PC-9 (cell line): ENCODE measurements around the gene TNFAIP3. TPM values are rescaled to one million over a fixed set of nuclear protein-coding genes. Genes with fewer than 3 reads are reported as not detected.

ENCODE experiments used
- Bru-seq: library from RNA; stranded (reverse); fragments of 400-500 nt; gene quantifications from one replicate; lab custom pipeline; 2021; lab: Mats Ljungman, UMichigan
- BruChase-seq, 2 experiments: library from RNA; stranded (reverse); fragments of 400-500 nt; gene quantifications; one replicate each; lab custom pipeline; 2021; lab: Mats Ljungman, UMichigan
- BruUV-seq: library from RNA; stranded (reverse); fragments of 400-500 nt; replicated peaks from 2 replicates; lab custom pipeline; 2021; lab: Mats Ljungman, UMichigan
- CTCF ChIA-PET: fragments of 300-600 bp; sonication (Branson Sonifier 250); formaldehyde crosslinking; loops from one replicate; lab custom pipeline; 2022; ENCODE audit warnings: antibody characterized with exemption; lab: Charles Lee
- POLR2A ChIA-PET: fragments of 300-600 bp; sonication (Branson Sonifier 250); formaldehyde crosslinking; loops from one replicate; lab custom pipeline; 2022; ENCODE audit warnings: antibody characterized with exemption; ENCODE audit not compliant: unreplicated experiment; lab: Charles Lee
- DNase-seq, 2 experiments: peaks; one replicate each; pipeline versions ENCODE4 v3.0.0 to v3.0.0-alpha.2; 2015 to 2022; ENCODE audit warnings: mixed read lengths in 1 of 2
- H2AFZ ChIP-seq: fragments of 200-600 bp; sonication (generic); 2 replicates; pipeline ENCODE4 v1.8.1; 2017; ENCODE audit warnings: antibody characterized with exemption
- H3F3A ChIP-seq: fragments of 200-600 bp; sonication (generic); 2 replicates; pipeline ENCODE4 v1.8.1; 2017; ENCODE audit warnings: antibody characterized with exemption, mild to moderate bottlenecking, low read depth; ENCODE audit not compliant: insufficient read depth
- H3K27ac ChIP-seq: fragments of 200-600 bp; sonication (generic); 2 replicates; pipeline ENCODE4 v1.6.1; 2016; ENCODE audit warnings: mixed run types
- H3K27me3 ChIP-seq: fragments of 200-600 bp; sonication (generic); 2 replicates; pipeline ENCODE4 v1.6.1; 2016; ENCODE audit warnings: low read depth, mixed run types; ENCODE audit not compliant: insufficient read depth
- H3K36me3 ChIP-seq: fragments of 200-600 bp; sonication (generic); 2 replicates; pipeline ENCODE4 v1.6.1; 2016; ENCODE audit warnings: low read depth, mixed run types
- H3K4me1 ChIP-seq: fragments of 200-600 bp; sonication (generic); replicated peaks from 2 replicates; pipeline ENCODE4 v1.6.1; 2016; ENCODE audit warnings: mixed run types; ENCODE audit not compliant: insufficient read depth
- H3K4me2 ChIP-seq: fragments of 200-600 bp; sonication (generic); 2 replicates; pipeline ENCODE4 v1.6.1; 2017; ENCODE audit warnings: mixed run types
- H3K4me3 ChIP-seq: fragments of 200-600 bp; sonication (generic); 2 replicates; pipeline ENCODE4 v1.6.1; 2016; ENCODE audit warnings: mixed run types
- H3K79me2 ChIP-seq: fragments of 200-600 bp; sonication (generic); 2 replicates; pipeline ENCODE4 v1.6.1; 2017; ENCODE audit warnings: low read depth, mixed run types
- H3K9me2 ChIP-seq: fragments of 200-600 bp; sonication (generic); 2 replicates; pipeline ENCODE4 v1.8.1; 2017; ENCODE audit warnings: mild to moderate bottlenecking; ENCODE audit not compliant: insufficient read depth
- H3K9me3 ChIP-seq: fragments of 200-600 bp; sonication (generic); 2 replicates; pipeline ENCODE4 v1.8.1; 2016; ENCODE audit warnings: low read depth; ENCODE audit not compliant: insufficient read depth
- H4K20me1 ChIP-seq: fragments of 200-600 bp; sonication (generic); 2 replicates; pipeline ENCODE4 v1.8.1; 2017; ENCODE audit not compliant: insufficient read depth
- EZH2 ChIP-seq: fragments of 200-600 bp; sonication (generic); IDR thresholded peaks from 2 replicates; pipeline ENCODE4 v1.8.0; 2017; ENCODE audit warnings: antibody characterized with exemption, low read depth
- intact Hi-C: fragments of 100-400 bp; cut with micrococcal nuclease; formaldehyde crosslinking; loops from one replicate; pipeline ENCODE4 v1.10.0; 2022; ENCODE audit not compliant: unreplicated experiment
- long read RNA-seq: library from polyadenylated mRNA; stranded (forward); transcript quantifications from one replicate; pipeline ENCODE4 v2.0.0, GENCODE V29; 2022
- total RNA-seq: library from RNA; stranded (reverse); gene quantifications from 2 replicates; pipeline ENCODE4 v1.2.3, GENCODE V29; 2021
- TF ChIP-seq, protein P1 (sequence below): fragments of 200-600 bp; sonication (generic); conservative IDR thresholded peaks from 2 replicates; pipeline ENCODE4 v1.6.1; 2017; ENCODE audit warnings: mixed run types, antibody characterized with exemption, mild to moderate bottlenecking, moderate library complexity

Gene TNFAIP3
- total RNA-seq (7.2 and 7.8 TPM in 2 replicates), Bru-seq, nascent RNA (percentile 71 among the genes with signal in this experiment), BruChase-seq, experiment 1, labeled RNA remaining after a 2-hour chase (percentile 93 among the genes with signal in this experiment), BruChase-seq, experiment 2, labeled RNA remaining after a 6-hour chase (percentile 89 among the genes with signal in this experiment)
- long read RNA-seq, partial matches to known transcripts = 1 of 3 reads
- long read RNA-seq, other reads (novel, unspliced or antisense) = 2 of 3 reads

DNA sequence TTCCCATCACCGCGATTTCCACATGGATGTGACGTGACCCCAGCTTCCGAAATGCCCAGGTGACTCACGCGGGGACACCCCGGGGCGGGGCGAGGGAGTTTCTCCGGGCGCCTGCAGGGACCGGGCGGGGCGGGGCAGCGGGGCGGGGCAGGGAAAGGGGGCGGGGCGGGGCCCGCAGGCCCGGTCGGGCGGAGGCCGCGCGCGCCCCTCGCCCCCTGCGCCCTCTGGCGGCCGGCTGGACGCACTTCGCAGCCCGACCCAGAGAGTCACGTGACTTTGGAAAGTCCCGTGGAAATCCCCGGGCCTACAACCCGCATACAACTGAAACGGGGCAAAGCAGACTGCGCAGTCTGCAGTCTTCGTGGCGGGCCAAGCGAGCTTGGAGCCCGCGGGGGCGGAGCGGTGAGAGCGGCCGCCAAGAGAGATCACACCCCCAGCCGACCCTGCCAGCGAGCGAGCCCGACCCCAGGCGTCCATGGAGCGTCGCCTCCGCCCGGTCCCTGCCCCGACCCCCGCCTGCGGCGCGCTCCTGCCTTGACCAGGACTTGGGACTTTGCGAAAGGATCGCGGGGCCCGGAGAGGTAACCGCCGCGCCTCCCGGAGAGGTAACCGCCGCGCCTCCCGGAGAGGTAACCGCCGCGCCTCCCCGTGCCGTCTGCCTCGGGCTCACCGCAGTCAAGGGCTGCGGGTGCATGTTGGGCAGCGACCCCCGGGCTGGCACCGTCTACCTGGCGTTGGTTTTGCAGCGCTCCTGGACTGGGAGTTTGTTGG, at the start of gene TNFAIP3:
Gene TNFAIP3, plus strand, starts transcription at position 346 of the 771 bp plus-strand sequence. CDS start 3,969 bp downstream, outside the sequence.
- H3F3A ChIP-seq = peaks cover 11% of the 10 kb centered on the region; the same call in 1 of the 2 replicates
- peak; percentile 85 to 91 for DNase-seq
- no TSS peak for BruUV-seq
- intact Hi-C loops = loop anchor here (1.0 to 5.0 kb wide), 7 partner anchors 34 to 240 kb away; partner anchors contain the start of gene PERP
- peaks cover 59% of the 10 kb centered on the region for H3K4me1 ChIP-seq
- H3K36me3 ChIP-seq = peaks cover 6% of the 10 kb centered on the region; the same call in 1 of the 2 replicates
- ChIA-PET POLR2A (interaction anchor here (0.6 to 0.7 kb wide), 3 partner anchors 59 to 140 kb away, joined by 3 to 9 read pairs (median 5); no protein-coding TSS in a partner anchor), CTCF (interaction anchor here (0.6 to 1.2 kb wide), 8 partner anchors 18 to 823 kb away, joined by 3 to 10 read pairs (median 4); no protein-coding TSS in a partner anchor)
- TF ChIP-seq, protein P1, sequence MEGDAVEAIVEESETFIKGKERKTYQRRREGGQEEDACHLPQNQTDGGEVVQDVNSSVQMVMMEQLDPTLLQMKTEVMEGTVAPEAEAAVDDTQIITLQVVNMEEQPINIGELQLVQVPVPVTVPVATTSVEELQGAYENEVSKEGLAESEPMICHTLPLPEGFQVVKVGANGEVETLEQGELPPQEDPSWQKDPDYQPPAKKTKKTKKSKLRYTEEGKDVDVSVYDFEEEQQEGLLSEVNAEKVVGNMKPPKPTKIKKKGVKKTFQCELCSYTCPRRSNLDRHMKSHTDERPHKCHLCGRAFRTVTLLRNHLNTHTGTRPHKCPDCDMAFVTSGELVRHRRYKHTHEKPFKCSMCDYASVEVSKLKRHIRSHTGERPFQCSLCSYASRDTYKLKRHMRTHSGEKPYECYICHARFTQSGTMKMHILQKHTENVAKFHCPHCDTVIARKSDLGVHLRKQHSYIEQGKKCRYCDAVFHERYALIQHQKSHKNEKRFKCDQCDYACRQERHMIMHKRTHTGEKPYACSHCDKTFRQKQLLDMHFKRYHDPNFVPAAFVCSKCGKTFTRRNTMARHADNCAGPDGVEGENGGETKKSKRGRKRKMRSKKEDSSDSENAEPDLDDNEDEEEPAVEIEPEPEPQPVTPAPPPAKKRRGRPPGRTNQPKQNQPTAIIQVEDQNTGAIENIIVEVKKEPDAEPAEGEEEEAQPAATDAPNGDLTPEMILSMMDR = peak; percentile 69
- no peak for TF ChIP-seq EZH2
- H3K9me2 ChIP-seq = no peaks in the 10 kb centered on the region
- no peaks in the 10 kb centered on the region for H3K9me3 ChIP-seq
- H3K4me3 ChIP-seq = peak within 1 kb of the TSS; percentile 76
- peak within 1 kb of the TSS; percentile 80 for H3K27ac ChIP-seq
- peak within 1 kb of the TSS; percentile 96 for H3K4me2 ChIP-seq
- H2AFZ ChIP-seq = peak within 1 kb of the TSS; percentile 84
- peaks cover 45% of the 10 kb centered on the region for H3K79me2 ChIP-seq
- H4K20me1 ChIP-seq = no peaks in the 10 kb centered on the region
- H3K27me3 ChIP-seq = no peaks in the 10 kb centered on the region

DNA sequence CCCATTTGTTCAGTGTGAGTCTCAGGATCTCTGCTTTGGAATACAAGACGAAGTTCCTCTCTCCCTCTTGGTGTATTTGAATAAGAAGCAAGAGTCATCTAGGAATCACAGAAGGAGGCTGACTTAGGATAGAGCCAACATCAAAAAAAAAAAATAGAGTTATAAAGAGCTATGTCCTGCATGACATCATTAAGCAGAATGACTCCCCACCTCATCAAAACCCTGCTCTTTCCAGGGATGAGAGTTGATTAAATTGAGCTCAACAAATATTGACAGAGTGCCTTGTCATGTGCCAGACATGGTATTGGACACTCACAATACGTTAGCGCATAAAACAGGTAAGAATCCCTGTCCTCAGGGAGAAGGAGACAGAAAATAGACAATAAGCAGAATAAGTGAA, 48.6 kb upstream of the TNFAIP3 start:
- Histone ChIP-seq H3K9me2 (no peaks in the 10 kb centered on the region), H3K4me3 (no peak overlapping the region), H3K79me2 (no peaks in the 10 kb centered on the region), H3K9me3 (no peaks in the 10 kb centered on the region), H2AFZ (no peak overlapping the region), H3K36me3 (no peaks in the 10 kb centered on the region), H3K27ac (no peak overlapping the region), H3K4me2 (no peak overlapping the region), H4K20me1 (no peaks in the 10 kb centered on the region), H3K4me1 (peaks cover 17% of the 10 kb centered on the region), H3K27me3 (no peaks in the 10 kb centered on the region), H3F3A (no peaks in the 10 kb centered on the region)
- ChIA-PET POLR2A (interaction anchor here (0.6 kb wide), 1 partner anchor 11 kb away, joined by 3 read pairs; no protein-coding TSS in a partner anchor), CTCF (interaction anchor here (0.6 kb wide), 1 partner anchor 46 kb away, joined by 3 read pairs; no protein-coding TSS in a partner anchor)
- BruUV-seq = no TSS peak
- DNase-seq = no peak
- intact Hi-C loops = no loop called here
- TF ChIP-seq, protein P1 = no peak
- no peak for TF ChIP-seq EZH2

DNA sequence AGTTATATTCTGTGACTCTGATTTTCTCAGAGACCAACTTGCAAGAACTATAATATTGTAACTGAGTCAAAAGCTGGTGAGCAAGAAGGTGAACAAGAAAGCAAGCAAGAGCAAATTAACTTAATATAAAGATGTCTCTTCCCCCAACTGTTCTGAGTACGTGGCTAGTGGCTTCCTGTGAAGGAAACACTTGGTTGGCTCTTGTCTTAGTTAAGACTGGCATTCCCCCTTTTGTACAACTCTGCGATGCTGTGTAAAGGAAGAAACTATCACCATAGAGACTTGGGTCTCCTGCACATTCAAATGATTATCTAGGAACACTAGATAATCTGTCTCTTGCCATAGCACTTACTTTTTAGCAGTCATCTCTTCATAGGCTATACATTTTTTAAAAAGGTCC, 47.3 kb upstream of the TNFAIP3 start:
- CTCF ChIA-PET = no interaction called here
- Histone ChIP-seq H3K9me3 (no peaks in the 10 kb centered on the region), H3K36me3 (no peaks in the 10 kb centered on the region), H3K4me2 (no peak overlapping the region), H3K4me3 (no peak overlapping the region), H3K27ac (no peak overlapping the region), H3K79me2 (no peaks in the 10 kb centered on the region), H3K27me3 (no peaks in the 10 kb centered on the region), H3F3A (no peaks in the 10 kb centered on the region), H4K20me1 (no peaks in the 10 kb centered on the region), H3K9me2 (no peaks in the 10 kb centered on the region), H3K4me1 (peaks cover 17% of the 10 kb centered on the region), H2AFZ (no peak overlapping the region)
- intact Hi-C loops = no loop called here
- POLR2A ChIA-PET = no interaction called here
- no TSS peak for BruUV-seq
- DNase-seq = no peak
- TF ChIP-seq, protein P1 = no peak
- no peak for TF ChIP-seq EZH2
